Skeletal muscle tissue (tissue), 4 donors: ENCODE measurements around the gene EPHB1. TPM values are rescaled to one million over a fixed set of nuclear protein-coding genes. Genes with fewer than 3 reads are reported as not detected.

Experiments
- H3K27ac ChIP-seq: one replicate; pipeline ENCODE4 v1.7.0; 2013; ENCODE audit warnings: mild to moderate bottlenecking, low read depth, low read length, inconsistent platforms
- H3K27me3 ChIP-seq, 3 donors: one replicate each; pipeline ENCODE4 v1.7.0; 2013; ENCODE audit warnings: low read length in 3 of 3; ENCODE audit not compliant: control insufficient read depth in 3 of 3, insufficient read depth in 3 of 3
- H3K36me3 ChIP-seq, 3 donors: one replicate each; pipeline ENCODE4 v1.7.0; 2013; ENCODE audit warnings: low read length in 3 of 3; ENCODE audit not compliant: control insufficient read depth in 3 of 3, insufficient read depth in 3 of 3
- H3K4me1 ChIP-seq, 3 donors: one replicate each; pipeline ENCODE4 v1.7.0; 2013; ENCODE audit warnings: low read length in 3 of 3, mild to moderate bottlenecking in 3 of 3; ENCODE audit not compliant: control insufficient read depth in 3 of 3, insufficient read depth in 3 of 3
- H3K4me3 ChIP-seq, 3 donors: one replicate each; pipeline ENCODE4 v1.7.0; 2013; ENCODE audit warnings: low read length in 3 of 3
- H3K9ac ChIP-seq, 3 donors: one replicate each; pipeline ENCODE4 v1.7.0; 2013; ENCODE audit warnings: low read length in 3 of 3, mild to moderate bottlenecking in 3 of 3, moderate library complexity in 2 of 3, low read depth in 1 of 3
- H3K9me3 ChIP-seq, 3 donors: one replicate each; pipeline ENCODE4 v1.7.0; 2013; ENCODE audit warnings: low read length in 3 of 3; ENCODE audit not compliant: control insufficient read depth in 3 of 3
- total RNA-seq: library from RNA; depleted of rRNA; stranded (reverse); fragments of >200 nt; gene quantifications from one replicate; pipeline ENCODE4 v1.2.3, GENCODE V29; 2014
- donor health status: Osteomylitis.

The EPHB1 gene
- total RNA-seq, 1 donor from 2014 or later = 5.7 TPM

DNA sequence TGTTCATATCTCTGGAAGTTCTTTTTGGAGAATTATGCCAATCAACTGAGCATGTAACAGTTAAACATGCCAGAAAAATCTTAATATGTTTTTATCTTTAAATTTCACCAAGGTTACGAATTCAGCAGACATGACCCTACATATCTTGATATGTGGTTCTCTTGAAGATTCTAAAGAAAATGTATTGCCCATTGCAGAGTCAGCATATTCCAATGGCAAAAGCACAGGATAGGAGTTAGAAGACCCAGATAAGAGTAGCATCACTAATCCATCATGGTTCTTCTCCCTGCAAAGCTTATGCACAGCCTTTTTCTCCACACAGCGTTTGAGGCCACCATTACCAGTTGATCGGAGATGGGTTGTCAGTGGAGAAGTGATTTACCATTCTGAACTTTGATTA lies 402.8 kb downstream of the EPHB1 start:
- H3K4me1 ChIP-seq = no peaks in the 10 kb centered on the region
- no peaks in the 10 kb centered on the region for H3K9me3 ChIP-seq
- no peak overlapping the region for H3K27ac ChIP-seq
- H3K36me3 ChIP-seq = peaks cover 0 to 2% (median 0%) of the 10 kb centered on the region in 3 donors
- H3K27me3 ChIP-seq = no peaks in the 10 kb centered on the region
- H3K4me3 ChIP-seq = no peak overlapping the region
- H3K9ac ChIP-seq = no peak overlapping the region

DNA sequence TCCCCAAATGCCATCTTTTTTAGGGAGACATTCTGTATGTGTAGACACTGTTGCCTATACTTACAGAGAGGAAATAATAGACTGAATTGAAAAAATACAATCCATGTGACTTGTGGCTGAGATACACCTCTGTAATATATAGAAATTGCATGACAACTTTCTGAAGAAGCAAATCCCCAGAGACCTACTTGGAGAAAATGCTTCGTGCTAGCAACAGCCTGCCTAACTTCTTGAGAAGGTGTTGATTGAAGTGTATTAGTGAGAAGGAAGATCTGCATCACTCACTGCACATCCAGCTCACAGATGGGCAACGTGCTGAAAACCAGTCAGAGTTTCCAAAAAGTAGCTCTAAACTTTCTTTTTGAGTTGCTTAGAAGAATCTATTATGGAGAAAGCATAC lies 404.1 kb downstream of the EPHB1 start:
- Histone ChIP-seq H3K27ac (no peak overlapping the region), H3K9ac (no peak overlapping the region), H3K36me3 (peaks cover 0 to 2% (median 0%) of the 10 kb centered on the region in 3 donors), H3K9me3 (no peaks in the 10 kb centered on the region), H3K27me3 (no peaks in the 10 kb centered on the region), H3K4me1 (no peaks in the 10 kb centered on the region), H3K4me3 (no peak overlapping the region)

- H3K9ac ChIP-seq = no peak overlapping the region
- no peaks in the 10 kb centered on the region for H3K27me3 ChIP-seq
- H3K4me3 ChIP-seq = no peak overlapping the region
- no peaks in the 10 kb centered on the region for H3K9me3 ChIP-seq
- H3K27ac ChIP-seq = no peak overlapping the region
- H3K36me3 ChIP-seq = no peaks in the 10 kb centered on the region
- peaks cover 0 to 7% (median 0%) of the 10 kb centered on the region in 3 donors for H3K4me1 ChIP-seq
Observed at GRCh38 chr3:135203026-135203425, 408.0 kb downstream of the EPHB1 start.

DNA sequence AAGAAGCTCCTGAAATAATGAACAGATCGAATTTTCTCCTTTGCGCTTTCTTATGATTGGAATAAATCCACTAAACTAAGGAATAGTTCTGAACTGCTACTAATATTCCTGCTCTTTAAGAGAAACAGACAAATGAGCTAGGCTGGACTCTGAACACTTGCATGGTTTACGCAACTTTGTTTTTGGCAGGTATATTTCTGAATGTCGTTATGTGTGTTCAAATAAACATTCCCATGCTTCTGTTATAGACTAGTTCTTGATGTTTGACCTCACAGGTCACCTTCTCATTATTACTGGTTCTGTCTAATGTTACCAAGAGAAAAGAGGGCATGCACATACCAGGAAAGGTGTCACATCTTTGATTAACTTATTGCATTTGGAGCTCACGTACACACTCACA lies 418.2 kb downstream of the EPHB1 start:
- H3K9me3 ChIP-seq = no peaks in the 10 kb centered on the region
- no peak overlapping the region for H3K4me3 ChIP-seq
- no peaks in the 10 kb centered on the region for H3K36me3 ChIP-seq
- no peaks in the 10 kb centered on the region for H3K27me3 ChIP-seq
- H3K27ac ChIP-seq = peak overlapping the region; percentile 45
- H3K9ac ChIP-seq = peak overlapping the region in 1 of 3 donors; percentile 3
- peaks cover 26 to 39% (median 30%) of the 10 kb centered on the region in 3 donors for H3K4me1 ChIP-seq

- Histone ChIP-seq H3K4me1 (peaks cover 30 to 45% (median 36%) of the 10 kb centered on the region in 3 donors), H3K36me3 (no peaks in the 10 kb centered on the region), H3K9ac (peak overlapping the region in 1 of 3 donors; percentile 3), H3K27me3 (no peaks in the 10 kb centered on the region), H3K27ac (peak overlapping the region; percentile 45), H3K9me3 (no peaks in the 10 kb centered on the region), H3K4me3 (no peak overlapping the region)
Observed at GRCh38 chr3:135213822-135214221, 418.8 kb downstream of the EPHB1 start.

DNA sequence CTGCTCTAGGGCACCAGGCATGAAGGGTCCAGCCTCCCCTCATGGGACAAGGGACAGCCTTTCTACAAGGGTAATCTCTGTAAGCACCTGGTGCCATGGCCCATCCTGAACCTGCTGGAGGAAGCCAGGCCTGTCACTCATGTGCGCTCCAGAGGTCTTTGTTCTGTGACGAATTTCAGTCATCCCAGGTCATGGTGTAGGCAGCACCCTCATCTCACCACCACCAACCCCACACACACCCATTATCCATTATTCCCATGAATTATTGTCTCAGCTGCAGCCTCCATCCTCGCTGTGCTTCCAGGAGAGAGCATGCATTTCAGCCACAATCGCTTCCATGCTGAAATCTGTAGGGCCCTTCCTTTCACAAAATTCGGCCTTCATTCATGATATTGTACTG lies 419.3 kb downstream of the EPHB1 start:
- Histone ChIP-seq H3K27ac (peak overlapping the region; percentile 21), H3K27me3 (no peaks in the 10 kb centered on the region), H3K9me3 (no peaks in the 10 kb centered on the region), H3K36me3 (no peaks in the 10 kb centered on the region), H3K9ac (no peak overlapping the region), H3K4me3 (no peak overlapping the region), H3K4me1 (peaks cover 33 to 51% (median 39%) of the 10 kb centered on the region in 3 donors)

- H3K36me3 ChIP-seq = no peaks in the 10 kb centered on the region
- H3K27me3 ChIP-seq = no peaks in the 10 kb centered on the region
- no peaks in the 10 kb centered on the region for H3K9me3 ChIP-seq
- H3K4me3 ChIP-seq = no peak overlapping the region
- no peak overlapping the region for H3K27ac ChIP-seq
- H3K9ac ChIP-seq = no peak overlapping the region
- H3K4me1 ChIP-seq = peaks cover 33 to 51% (median 39%) of the 10 kb centered on the region in 3 donors
Observed at GRCh38 chr3:135215516-135215915, 420.5 kb downstream of the EPHB1 start.

GRCh38 chr3:135216659-135217058 lies 421.6 kb downstream of the EPHB1 start:
- H3K27ac ChIP-seq = peak overlapping the region; percentile 92
- no peaks in the 10 kb centered on the region for H3K36me3 ChIP-seq
- no peak overlapping the region for H3K9ac ChIP-seq
- no peak overlapping the region for H3K4me3 ChIP-seq
- H3K27me3 ChIP-seq = no peaks in the 10 kb centered on the region
- H3K9me3 ChIP-seq = no peaks in the 10 kb centered on the region
- peaks cover 33 to 51% (median 39%) of the 10 kb centered on the region in 3 donors for H3K4me1 ChIP-seq

DNA sequence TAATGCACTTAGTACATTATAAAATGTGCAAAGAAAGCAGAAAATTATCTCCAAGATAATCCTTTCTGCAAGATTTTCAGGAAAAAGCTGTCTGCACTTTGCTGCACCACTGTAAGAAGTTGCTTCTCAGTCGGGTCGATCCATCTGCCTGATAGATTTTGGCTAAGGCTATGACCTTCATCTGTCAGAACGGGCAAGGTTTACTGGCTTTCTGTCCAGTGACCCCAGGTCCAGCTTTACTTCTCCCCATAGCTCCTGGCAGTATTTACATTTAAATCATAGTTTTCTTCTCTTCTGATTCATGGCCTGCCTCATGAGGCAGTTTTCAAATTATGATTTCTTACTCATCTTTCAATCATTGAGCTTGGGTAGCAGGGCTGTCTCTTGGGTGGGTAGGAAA lies 422.7 kb downstream of the EPHB1 start:
- Histone ChIP-seq H3K4me3 (no peak overlapping the region), H3K9ac (peak overlapping the region; percentile 57 to 67 (median 57)), H3K36me3 (no peaks in the 10 kb centered on the region), H3K4me1 (peaks cover 33 to 51% (median 39%) of the 10 kb centered on the region in 3 donors), H3K9me3 (no peaks in the 10 kb centered on the region), H3K27me3 (no peaks in the 10 kb centered on the region), H3K27ac (peak overlapping the region; percentile 92)

DNA sequence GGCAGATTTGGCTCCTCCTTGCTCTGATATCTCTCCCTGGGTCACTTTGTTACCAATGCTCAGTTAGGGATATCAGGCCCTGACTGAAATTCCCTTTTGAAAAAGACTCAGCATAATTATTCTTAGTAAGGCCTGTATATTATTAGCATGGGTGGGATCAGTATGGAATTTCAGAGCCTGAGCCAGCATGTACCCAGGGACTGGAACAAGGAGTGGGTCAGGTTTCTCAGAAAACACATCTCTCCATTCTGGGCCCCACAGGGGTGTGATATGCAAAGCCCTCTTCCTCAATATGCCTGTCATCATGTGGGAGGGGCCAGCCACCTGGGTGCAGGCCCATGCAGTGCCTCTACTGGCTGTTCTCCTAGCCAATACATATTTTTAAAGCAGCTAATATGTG lies 423.2 kb downstream of the EPHB1 start:
- H3K27ac ChIP-seq = peak overlapping the region; percentile 92
- H3K27me3 ChIP-seq = no peaks in the 10 kb centered on the region
- H3K36me3 ChIP-seq = no peaks in the 10 kb centered on the region
- H3K9me3 ChIP-seq = no peaks in the 10 kb centered on the region
- H3K4me3 ChIP-seq = no peak overlapping the region
- peak overlapping the region; percentile 57 to 67 (median 57) for H3K9ac ChIP-seq
- peaks cover 33 to 50% (median 36%) of the 10 kb centered on the region in 3 donors for H3K4me1 ChIP-seq
